ENCODE data around the gene KCTD10. TPM values are rescaled to one million over a fixed set of nuclear protein-coding genes. Genes with fewer than 3 reads are reported as not detected.
A peak's percentile ranks its signal among the peaks of the same experiment; 100 is the strongest.

Gene KCTD10
- polyA plus RNA-seq, 1 of the 3 experiments (the other 2 are of a cell fraction), result 66.9 TPM

GRCh38 chr12:109500406-109501185, 23.5 kb upstream of the KCTD10 start:
- CTCF ChIA-PET, result interaction anchor here (0.6 to 1.2 kb wide), 4 partner anchors 68 to 304 kb away, joined by 3 to 5 read pairs (median 4); partner anchors contain the start of genes MMAB and MVK

GRCh38 chr12:109497675-109498074, 20.6 kb upstream of the KCTD10 start:
- TF ChIP-seq FOSL2 (IDR thresholded peaks at IDR 0.05; ENCODE audit: borderline replicate concordance, low read depth), result peak; percentile 37; the same call in 1 of the 2 replicates
- TF ChIP-seq SIN3A (IDR thresholded peaks at IDR 0.05; ENCODE audit: borderline replicate concordance, low read depth, low read length), result no peak
- no peaks in the 10 kb centered on the region for H3K9me3 ChIP-seq
- H3K27me3 ChIP-seq (ENCODE audit: insufficient read depth), result no peaks in the 10 kb centered on the region
- no peaks in the 10 kb centered on the region for H3F3A ChIP-seq (replicated peaks; ENCODE audit: insufficient read depth)
- ChIA-PET POLR2A (no interaction called here), CTCF (interaction anchor here (0.7 kb wide), 1 partner anchor 323 kb away, joined by 3 read pairs; no protein-coding TSS in a partner anchor)
- H3K27ac ChIP-seq (ENCODE audit: low read depth in 2 of 2, low read length in 1 of 2), result no peak overlapping the region; a peak in 2 of 4 replicates
- H2AFZ ChIP-seq (ENCODE audit: low read depth), result peak overlapping the region; percentile 7; the same call in 1 of the 2 replicates
- no peak for DNase-seq
- H3K4me2 ChIP-seq, result no peak overlapping the region
- H3K9me2 ChIP-seq, result no peaks in the 10 kb centered on the region
- H3K36me3 ChIP-seq (replicated peaks in 1 of 2; ENCODE audit: control insufficient read depth in 1 of 2, insufficient read depth in 2 of 2, low read length in 1 of 2), result peaks cover 34 to 79% of the 10 kb centered on the region in 2 experiments
- no peaks in the 10 kb centered on the region for H4K20me1 ChIP-seq (ENCODE audit: insufficient read depth)
- no peak overlapping the region for H3K9ac ChIP-seq
- H3K4me3 ChIP-seq (ENCODE audit: low read depth in 2 of 2, low read length in 1 of 2), result no peak overlapping the region
- 90% methylated on average over 7 of the region's 7 CpGs for WGBS (ENCODE audit: low lambda C conversion rate)
- H3K79me2 ChIP-seq (ENCODE audit: insufficient read depth), result no peaks in the 10 kb centered on the region
- H3K4me1 ChIP-seq (ENCODE audit: control insufficient read depth in 1 of 2, insufficient read depth in 2 of 2, low read depth in 1 of 2, low read length in 1 of 2), result no peaks in the 10 kb centered on the region

More at GRCh38 chr12:109500406-109501185, 23.5 kb upstream of the KCTD10 start:
- H2AFZ ChIP-seq (ENCODE audit: low read depth), result no peak overlapping the region
- no peaks in the 10 kb centered on the region for H4K20me1 ChIP-seq (ENCODE audit: insufficient read depth)
- 87% methylated on average over 9 of the region's 9 CpGs for WGBS (ENCODE audit: low lambda C conversion rate)
- H3K36me3 ChIP-seq (replicated peaks in 1 of 2; ENCODE audit: control insufficient read depth in 1 of 2, insufficient read depth in 2 of 2, low read length in 1 of 2), result peaks cover 39 to 91% of the 10 kb centered on the region in 2 experiments
- no peaks in the 10 kb centered on the region for H3K27me3 ChIP-seq (ENCODE audit: insufficient read depth)
- H3K4me3 ChIP-seq (ENCODE audit: low read depth in 2 of 2, low read length in 1 of 2), result no peak overlapping the region
- no peaks in the 10 kb centered on the region for H3K9me3 ChIP-seq
- no peaks in the 10 kb centered on the region for H3F3A ChIP-seq (replicated peaks; ENCODE audit: insufficient read depth)
- H3K79me2 ChIP-seq (ENCODE audit: insufficient read depth), result no peaks in the 10 kb centered on the region
- DNase-seq, result no peak
- no peaks in the 10 kb centered on the region; a peak in 1 of 4 replicates for H3K4me1 ChIP-seq (ENCODE audit: control insufficient read depth in 1 of 2, insufficient read depth in 2 of 2, low read depth in 1 of 2, low read length in 1 of 2)
- no peak overlapping the region for H3K4me2 ChIP-seq
- TF ChIP-seq CTCF (IDR thresholded peaks at IDR 0.05) (no peak), YY1 (IDR thresholded peaks at IDR 0.05; ENCODE audit: low read depth) (no peak), TEAD4 (IDR thresholded peaks at IDR 0.05; ENCODE audit: borderline replicate concordance, insufficient read depth) (no peak), TAF1 (IDR thresholded peaks at IDR 0.05; ENCODE audit: borderline replicate concordance, low read depth, low read length) (no peak)
- POLR2A ChIA-PET, result no interaction called here
- no peaks in the 10 kb centered on the region for H3K9me2 ChIP-seq
- no peak overlapping the region for H3K9ac ChIP-seq
- H3K27ac ChIP-seq (ENCODE audit: low read depth in 2 of 2, low read length in 1 of 2), result no peak overlapping the region

GRCh38 chr12:109496306-109496705, 19.2 kb upstream of the KCTD10 start:
- Histone ChIP-seq H3F3A (replicated peaks; ENCODE audit: insufficient read depth) (no peaks in the 10 kb centered on the region), H2AFZ (ENCODE audit: low read depth) (no peak overlapping the region), H3K4me1 (ENCODE audit: control insufficient read depth in 1 of 2, insufficient read depth in 2 of 2, low read depth in 1 of 2, low read length in 1 of 2) (no peaks in the 10 kb centered on the region), H3K36me3 (replicated peaks in 1 of 2; ENCODE audit: control insufficient read depth in 1 of 2, insufficient read depth in 2 of 2, low read length in 1 of 2) (peaks cover 33 to 76% of the 10 kb centered on the region in 2 experiments), H3K9me2 (no peaks in the 10 kb centered on the region), H4K20me1 (ENCODE audit: insufficient read depth) (no peaks in the 10 kb centered on the region), H3K9ac (no peak overlapping the region), H3K9me3 (no peaks in the 10 kb centered on the region), H3K27me3 (ENCODE audit: insufficient read depth) (no peaks in the 10 kb centered on the region), H3K4me2 (no peak overlapping the region), H3K4me3 (ENCODE audit: low read depth in 2 of 2, low read length in 1 of 2) (no peak overlapping the region), H3K27ac (ENCODE audit: low read depth in 2 of 2, low read length in 1 of 2) (no peak overlapping the region), H3K79me2 (ENCODE audit: insufficient read depth) (no peaks in the 10 kb centered on the region)
- DNase-seq, result no peak
- ChIA-PET CTCF (no interaction called here), POLR2A (no interaction called here)
- TF ChIP-seq GABPA (IDR thresholded peaks at IDR 0.05; ENCODE audit: low read depth), result no peak
- TF ChIP-seq REST (IDR thresholded peaks at IDR 0.05; ENCODE audit: low read depth, low read length), result no peak
